GM12865 (cell line): ENCODE data around the gene DACT2.

Source experiments
- DNase-seq: peaks from one replicate; pipeline ENCODE4 v3.0.0; 2010; ENCODE audit warnings: low read depth
- H3K4me3 ChIP-seq: 2 replicates; pipeline ENCODE4 v1.5.1; 2011; ENCODE audit warnings: mild to moderate bottlenecking, low read depth, low read length, control low read depth
- CTCF ChIP-seq: IDR thresholded peaks from 2 replicates; pipeline ENCODE4 v1.5.1; 2011; ENCODE audit warnings: low read length, control low read depth, low read depth, inconsistent platforms; ENCODE audit not compliant: insufficient read depth; ENCODE audit errors: missing control alignments

DACT2 gene

GRCh38 chr6:168309997-168310396 is 9.6 kb downstream of the DACT2 start:
- DNase-seq, result no peak
- no peak for TF ChIP-seq CTCF
- H3K4me3 ChIP-seq, result no peak overlapping the region

- DNase-seq, result no peak
- H3K4me3 ChIP-seq, result no peak overlapping the region
- TF ChIP-seq CTCF, result no peak
Measured at GRCh38 chr6:168309183-168309582, 10.4 kb downstream of the DACT2 start.

- DNase-seq, result no peak
- TF ChIP-seq CTCF, result no peak
- H3K4me3 ChIP-seq, result no peak overlapping the region
Measured at GRCh38 chr6:168308390-168309144, 11.0 kb downstream of the DACT2 start.

GRCh38 chr6:168307695-168308021 is 11.9 kb downstream of the DACT2 start:
- DNase-seq, result no peak
- TF ChIP-seq CTCF, result no peak
- no peak overlapping the region for H3K4me3 ChIP-seq

GRCh38 chr6:168307015-168307694 is 12.4 kb downstream of the DACT2 start:
- no peak for DNase-seq
- no peak for TF ChIP-seq CTCF
- no peak overlapping the region for H3K4me3 ChIP-seq

- DNase-seq, result no peak
- TF ChIP-seq CTCF, result no peak
- no peak overlapping the region for H3K4me3 ChIP-seq
Measured at GRCh38 chr6:168305863-168306262, 13.7 kb downstream of the DACT2 start.
